ENCODE measurements around the gene DAGLA. TPM values are rescaled to one million over a fixed set of nuclear protein-coding genes. Genes with fewer than 3 reads are reported as not detected.

The DAGLA gene
- polyA plus RNA-seq, 4 donors: 3.3 to 4.7 (median 3.4) TPM

GRCh38 chr11:61706452-61707400 lies 26.5 kb downstream of the DAGLA start:
- no peak for DNase-seq (ENCODE audit: low read depth in 4 of 4, low spot score in 3 of 4)

- DNase-seq (ENCODE audit: low read depth in 4 of 4, low spot score in 3 of 4): no peak
Observed at GRCh38 chr11:61707574-61707973, 27.4 kb downstream of the DAGLA start.

GRCh38 chr11:61709110-61709509 lies 28.9 kb downstream of the DAGLA start:
- DNase-seq (ENCODE audit: low read depth in 4 of 4, low spot score in 3 of 4): no peak

GRCh38 chr11:61709572-61709971 lies 29.4 kb downstream of the DAGLA start:
- DNase-seq (ENCODE audit: low read depth in 4 of 4, low spot score in 3 of 4): no peak

GRCh38 chr11:61710019-61710418 lies 29.8 kb downstream of the DAGLA start:
- DNase-seq (ENCODE audit: low read depth in 4 of 4, low spot score in 3 of 4): no peak

- no peak for DNase-seq (ENCODE audit: low read depth in 4 of 4, low spot score in 3 of 4)
Observed at GRCh38 chr11:61711037-61711436, 30.8 kb downstream of the DAGLA start.

- DNase-seq (ENCODE audit: low read depth in 4 of 4, low spot score in 3 of 4): no peak
Observed at GRCh38 chr11:61711498-61711897, 31.3 kb downstream of the DAGLA start.

GRCh38 chr11:61712314-61712713 lies 32.1 kb downstream of the DAGLA start:
- no peak for DNase-seq (ENCODE audit: low read depth in 4 of 4, low spot score in 3 of 4)

- DNase-seq (ENCODE audit: low read depth in 4 of 4, low spot score in 3 of 4): no peak
Observed at GRCh38 chr11:61712846-61713245, 32.7 kb downstream of the DAGLA start.

GRCh38 chr11:61713464-61713863 lies 33.3 kb downstream of the DAGLA start:
- no peak for DNase-seq (ENCODE audit: low read depth in 4 of 4, low spot score in 3 of 4)

- no peak for DNase-seq (ENCODE audit: low read depth in 4 of 4, low spot score in 3 of 4)
Observed at GRCh38 chr11:61713906-61714305, 33.7 kb downstream of the DAGLA start.

GRCh38 chr11:61714316-61714715 lies 34.1 kb downstream of the DAGLA start:
- DNase-seq (ENCODE audit: low read depth in 4 of 4, low spot score in 3 of 4): no peak

- DNase-seq (ENCODE audit: low read depth in 4 of 4, low spot score in 3 of 4): no peak
Observed at GRCh38 chr11:61714916-61715315, 34.7 kb downstream of the DAGLA start.

- no peak for DNase-seq (ENCODE audit: low read depth in 4 of 4, low spot score in 3 of 4)
Observed at GRCh38 chr11:61715867-61716266, 35.7 kb downstream of the DAGLA start.

GRCh38 chr11:61716478-61717285 lies 36.5 kb downstream of the DAGLA start:
- no peak for DNase-seq (ENCODE audit: low read depth in 4 of 4, low spot score in 3 of 4)

- no peak for DNase-seq (ENCODE audit: low read depth in 4 of 4, low spot score in 3 of 4)
Observed at GRCh38 chr11:61717286-61718033, 37.3 kb downstream of the DAGLA start.

GRCh38 chr11:61718046-61718531 lies 37.9 kb downstream of the DAGLA start:
- no peak for DNase-seq (ENCODE audit: low read depth in 4 of 4, low spot score in 3 of 4)

- DNase-seq (ENCODE audit: low read depth in 4 of 4, low spot score in 3 of 4): peak; percentile 53 to 66 (median 56)
Observed at GRCh38 chr11:61718621-61719302, 38.6 kb downstream of the DAGLA start.

GRCh38 chr11:61719978-61720377 lies 39.8 kb downstream of the DAGLA start:
- DNase-seq (ENCODE audit: low read depth in 4 of 4, low spot score in 3 of 4): no peak

- no peak for DNase-seq (ENCODE audit: low read depth in 4 of 4, low spot score in 3 of 4)
Observed at GRCh38 chr11:61720597-61720996, 40.4 kb downstream of the DAGLA start.
